ENCODE results near the gene NPIPB6.
A peak's percentile ranks its signal among the peaks of the same experiment; 100 is the strongest.

NPIPB6 gene

GRCh38 chr16:28321700-28322411 is 41.5 kb downstream of the NPIPB6 start:
- Histone ChIP-seq H3K4me3 (replicated peaks; ENCODE audit: low read depth, low read length) (no peak overlapping the region), H3K36me3 (ENCODE audit: control insufficient read depth, insufficient read depth, low read length) (no peaks in the 10 kb centered on the region), H3K27me3 (replicated peaks; ENCODE audit: control insufficient read depth, insufficient read depth, low read length) (no peaks in the 10 kb centered on the region; the same call in 1 of the 2 replicates)
- peak; percentile 92 for TF ChIP-seq CTCF (IDR thresholded peaks at IDR 0.05; ENCODE audit: insufficient read depth, low read length, poor library complexity, severe bottlenecking)
- no peak for DNase-seq (ENCODE audit: extremely low read depth, insufficient read length)

- H3K36me3 ChIP-seq (ENCODE audit: control insufficient read depth, insufficient read depth, low read length), result no peaks in the 10 kb centered on the region
- no peak for TF ChIP-seq CTCF (IDR thresholded peaks at IDR 0.05; ENCODE audit: insufficient read depth, low read length, poor library complexity, severe bottlenecking)
- no peaks in the 10 kb centered on the region; the same call in 1 of the 2 replicates for H3K27me3 ChIP-seq (replicated peaks; ENCODE audit: control insufficient read depth, insufficient read depth, low read length)
- DNase-seq (ENCODE audit: extremely low read depth, insufficient read length), result no peak
- no peak overlapping the region for H3K4me3 ChIP-seq (replicated peaks; ENCODE audit: low read depth, low read length)
Observed at GRCh38 chr16:28320741-28321140, 42.6 kb downstream of the NPIPB6 start.

GRCh38 chr16:28320023-28320561 is 43.2 kb downstream of the NPIPB6 start:
- Histone ChIP-seq H3K4me3 (replicated peaks; ENCODE audit: low read depth, low read length) (no peak overlapping the region), H3K36me3 (ENCODE audit: control insufficient read depth, insufficient read depth, low read length) (no peaks in the 10 kb centered on the region), H3K27me3 (replicated peaks; ENCODE audit: control insufficient read depth, insufficient read depth, low read length) (no peaks in the 10 kb centered on the region; the same call in 1 of the 2 replicates)
- no peak for DNase-seq (ENCODE audit: extremely low read depth, insufficient read length)
- TF ChIP-seq CTCF (IDR thresholded peaks at IDR 0.05; ENCODE audit: insufficient read depth, low read length, poor library complexity, severe bottlenecking), result no peak

- no peak for TF ChIP-seq CTCF (IDR thresholded peaks at IDR 0.05; ENCODE audit: insufficient read depth, low read length, poor library complexity, severe bottlenecking)
- Histone ChIP-seq H3K4me3 (replicated peaks; ENCODE audit: low read depth, low read length) (no peak overlapping the region), H3K27me3 (replicated peaks; ENCODE audit: control insufficient read depth, insufficient read depth, low read length) (no peaks in the 10 kb centered on the region; the same call in 1 of the 2 replicates), H3K36me3 (ENCODE audit: control insufficient read depth, insufficient read depth, low read length) (no peaks in the 10 kb centered on the region)
- no peak for DNase-seq (ENCODE audit: extremely low read depth, insufficient read length)
Observed at GRCh38 chr16:28319476-28320022, 43.8 kb downstream of the NPIPB6 start.

GRCh38 chr16:28318042-28318744 is 45.1 kb downstream of the NPIPB6 start:
- no peaks in the 10 kb centered on the region; the same call in 1 of the 2 replicates for H3K27me3 ChIP-seq (replicated peaks; ENCODE audit: control insufficient read depth, insufficient read depth, low read length)
- DNase-seq (ENCODE audit: extremely low read depth, insufficient read length), result no peak

More at GRCh38 chr16:28318042-28318744, 45.1 kb downstream of the NPIPB6 start:
- H3K4me3 ChIP-seq (replicated peaks; ENCODE audit: low read depth, low read length), result no peak overlapping the region
- no peaks in the 10 kb centered on the region for H3K36me3 ChIP-seq (ENCODE audit: control insufficient read depth, insufficient read depth, low read length)
- no peak for TF ChIP-seq CTCF (IDR thresholded peaks at IDR 0.05; ENCODE audit: insufficient read depth, low read length, poor library complexity, severe bottlenecking)
